C4-2B (cell line): ENCODE results near the gene TANGO6.

Experiments used
- ZFX ChIP-seq: fragments of 450-650 bp; IDR thresholded peaks from 2 replicates; pipeline ENCODE4 v1.6.1; 2017
- TF ChIP-seq, protein P1 (sequence below): fragments of 450-650 bp; conservative IDR thresholded peaks from 2 replicates; pipeline ENCODE4 v1.5.1; 2017; ENCODE audit warnings: mild to moderate bottlenecking

DNA sequence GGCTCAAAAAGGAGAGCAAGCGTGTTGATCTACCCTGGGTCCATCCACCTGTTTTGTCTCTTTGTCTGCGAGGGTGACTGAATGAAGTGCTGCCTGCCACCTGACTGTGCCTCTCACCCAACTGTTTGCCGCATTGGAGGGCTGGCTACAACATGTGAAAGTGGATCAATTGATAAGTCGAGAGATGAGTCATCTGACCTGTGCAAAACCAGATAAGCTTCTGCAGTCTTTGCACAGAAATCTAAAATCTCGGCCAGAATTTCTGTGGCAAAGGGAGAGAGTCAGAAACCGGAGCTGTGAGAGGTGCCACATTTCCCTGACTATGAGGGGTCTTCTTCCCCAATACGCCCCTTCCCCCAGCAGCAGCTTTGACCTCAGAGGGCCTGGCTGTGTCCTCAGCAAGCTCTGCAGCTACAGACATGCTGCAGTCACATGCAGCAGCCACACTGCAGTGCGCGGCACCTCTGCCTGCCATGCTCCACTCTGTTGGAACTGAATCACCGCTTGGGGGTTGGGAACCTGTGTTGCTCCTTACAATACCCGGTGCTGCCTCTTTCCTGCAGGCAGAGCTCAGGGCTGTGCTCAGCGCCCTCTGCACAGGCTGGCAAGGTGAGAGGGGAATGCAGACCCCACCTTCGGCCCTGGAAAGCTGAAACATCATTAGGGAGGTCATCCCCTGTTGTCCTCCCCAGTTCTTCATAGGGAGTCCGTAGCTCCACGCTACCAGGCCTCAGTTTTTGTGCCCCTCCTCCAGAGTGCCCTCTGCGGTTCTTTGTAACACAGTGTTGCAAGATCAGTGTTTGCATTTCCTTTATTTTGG is 246.0 kb downstream of the TANGO6 start:
- TF ChIP-seq, protein P1, sequence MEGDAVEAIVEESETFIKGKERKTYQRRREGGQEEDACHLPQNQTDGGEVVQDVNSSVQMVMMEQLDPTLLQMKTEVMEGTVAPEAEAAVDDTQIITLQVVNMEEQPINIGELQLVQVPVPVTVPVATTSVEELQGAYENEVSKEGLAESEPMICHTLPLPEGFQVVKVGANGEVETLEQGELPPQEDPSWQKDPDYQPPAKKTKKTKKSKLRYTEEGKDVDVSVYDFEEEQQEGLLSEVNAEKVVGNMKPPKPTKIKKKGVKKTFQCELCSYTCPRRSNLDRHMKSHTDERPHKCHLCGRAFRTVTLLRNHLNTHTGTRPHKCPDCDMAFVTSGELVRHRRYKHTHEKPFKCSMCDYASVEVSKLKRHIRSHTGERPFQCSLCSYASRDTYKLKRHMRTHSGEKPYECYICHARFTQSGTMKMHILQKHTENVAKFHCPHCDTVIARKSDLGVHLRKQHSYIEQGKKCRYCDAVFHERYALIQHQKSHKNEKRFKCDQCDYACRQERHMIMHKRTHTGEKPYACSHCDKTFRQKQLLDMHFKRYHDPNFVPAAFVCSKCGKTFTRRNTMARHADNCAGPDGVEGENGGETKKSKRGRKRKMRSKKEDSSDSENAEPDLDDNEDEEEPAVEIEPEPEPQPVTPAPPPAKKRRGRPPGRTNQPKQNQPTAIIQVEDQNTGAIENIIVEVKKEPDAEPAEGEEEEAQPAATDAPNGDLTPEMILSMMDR, result no peak
- no peak for TF ChIP-seq ZFX
